H1 (cell line): ENCODE results near the gene SKP1. TPM values are rescaled to one million over a fixed set of nuclear protein-coding genes. Genes with fewer than 3 reads are reported as not detected.

Experiments used
- ATF3 ChIP-seq: IDR thresholded peaks from 2 replicates; pipeline ENCODE4 v1.6.1; 2011; ENCODE audit warnings: low read depth, mild to moderate bottlenecking, low read length; ENCODE audit not compliant: insufficient read depth
- CTBP2 ChIP-seq: IDR thresholded peaks from 2 replicates; pipeline ENCODE4 v1.7.0; 2011; ENCODE audit warnings: borderline replicate concordance, mild to moderate bottlenecking, moderate library complexity, mixed read lengths, low read length; ENCODE audit not compliant: insufficient read depth, insufficient read length
- JUND ChIP-seq: IDR thresholded peaks from 2 replicates; pipeline ENCODE4 v1.6.1; 2011; ENCODE audit warnings: mild to moderate bottlenecking, improper control_type of control experiment, low read length
- NANOG ChIP-seq: IDR thresholded peaks from 2 replicates; pipeline ENCODE4 v1.6.1; 2011; ENCODE audit warnings: low read length, low read depth, mild to moderate bottlenecking, inconsistent platforms; ENCODE audit not compliant: insufficient read depth, poor library complexity, severe bottlenecking
- RFX5 ChIP-seq: IDR thresholded peaks from 2 replicates; pipeline ENCODE4 v1.6.1; 2011; ENCODE audit warnings: low read depth, low read length, improper control_type of control experiment, borderline replicate concordance
- TAF7 ChIP-seq: optimal IDR thresholded peaks from 2 replicates; pipeline ENCODE3; 2011; ENCODE audit warnings: low read depth, mild to moderate bottlenecking, inconsistent platforms, low read length, moderate library complexity, borderline replicate concordance
- polyA plus RNA-seq, 7 experiments: library from polyadenylated mRNA; depleted of rRNA in 3 of 7; stranded (reverse) in 5 of 7; unstranded in 2 of 7; fragments of >200 nt in 5 of 7; fragments of 200-250 nt in 2 of 7; gene quantifications; 1 replicate in 5 of 7; 2 replicates in 1 of 7; 4 replicates in 1 of 7; pipeline versions ENCODE4 v1.2.1 to v1.2.3, GENCODE V29; 2011 to 2013; ENCODE audit warnings: missing spikeins in 2 of 7, mixed read lengths in 2 of 7
- total RNA-seq: library from RNA; stranded (reverse); fragmentation: NEBNext Ultra II Directional; extraction: Animal tissue kit (Norgen Biotek cat#: 25700); gene quantifications from 2 replicates; pipeline ENCODE4 v1.2.1, GENCODE V29; 2021

Gene SKP1
- total and polyA plus RNA-seq, 2 of the 8 experiments (the other 6 are each of a cell fraction or from before 2014, with no cell fraction given) = 163 to 332 TPM

GRCh38 chr5:134100283-134101091, 76.3 kb downstream of the SKP1 start (continued):
- TF ChIP-seq CTBP2 = no peak
- TF ChIP-seq JUND = no peak
- no peak for TF ChIP-seq NANOG
- TF ChIP-seq ATF3 = no peak
- TF ChIP-seq TAF7 = no peak
- TF ChIP-seq RFX5 = no peak
